Hematopoietic multipotent progenitor cell treated with erythropoietin and hydrocortisone succinate and interleukin-3 and kit ligand, for 4 days (in vitro differentiated cells): Measurements from ENCODE around the gene VARS1.
"Not testable (repeated sequence)": the region's sequence is repeated elsewhere in the genome, so short reads cannot be mapped to it uniquely, and the experiment has no call there.

Experiments used
- DNase-seq: peaks from one replicate; pipeline ENCODE4 v3.0.0-alpha.2; 2015

The VARS1 gene

GRCh38 chr6:31821301-31822035, 25.9 kb upstream of the VARS1 start:
- peak; percentile 71 for DNase-seq

- DNase-seq: not testable (repeated sequence)
Observed at GRCh38 chr6:31820399-31820798, 24.8 kb upstream of the VARS1 start.

GRCh38 chr6:31819871-31820299, 24.3 kb upstream of the VARS1 start:
- DNase-seq: no peak

GRCh38 chr6:31817929-31818511, 22.5 kb upstream of the VARS1 start:
- DNase-seq: not testable (repeated sequence)

- DNase-seq: peak; percentile 72
Observed at GRCh38 chr6:31817133-31817928, 21.8 kb upstream of the VARS1 start.

GRCh38 chr6:31815025-31815838, 19.7 kb upstream of the VARS1 start, which contains the start of the genes HSPA1A and HSPA1L:
HSPA1A (plus strand) TSS chr6:31815543; CDS start chr6:31815757, 214 bp downstream.
HSPA1L (minus strand) TSS chr6:31815283; CDS start chr6:31811972, 3,311 bp downstream.
- peak; percentile 96 for DNase-seq

GRCh38 chr6:31814677-31815024, 19.1 kb upstream of the VARS1 start:
- peak; percentile 95 for DNase-seq

- DNase-seq: no peak
Observed at GRCh38 chr6:31813465-31813849, 17.9 kb upstream of the VARS1 start.

GRCh38 chr6:31811645-31812044, 16.1 kb upstream of the VARS1 start:
- no peak for DNase-seq

- not testable (repeated sequence) for DNase-seq
Observed at GRCh38 chr6:31808599-31808998, 13.0 kb upstream of the VARS1 start.

GRCh38 chr6:31806470-31807272, 11.1 kb upstream of the VARS1 start, which contains the start of gene LSM2:
LSM2 (minus strand) TSS chr6:31806966; CDS start chr6:31806757, 209 bp downstream.
- DNase-seq: peak; percentile 99

- no peak for DNase-seq
Observed at GRCh38 chr6:31805939-31806469, 10.5 kb upstream of the VARS1 start.

- not testable (repeated sequence) for DNase-seq
Observed at GRCh38 chr6:31801031-31801927, 5.7 kb upstream of the VARS1 start.

GRCh38 chr6:31799781-31800180, 4.2 kb upstream of the VARS1 start:
- DNase-seq: no peak

GRCh38 chr6:31797588-31797987, 2.0 kb upstream of the VARS1 start:
- DNase-seq: peak; percentile 46

- no peak for DNase-seq
Observed at GRCh38 chr6:31796993-31797385, 1.4 kb upstream of the VARS1 start.

- no peak for DNase-seq
Observed at GRCh38 chr6:31794866-31795615, 511 bp downstream of the VARS1 start.

GRCh38 chr6:31794294-31794865, 1.2 kb downstream of the VARS1 start:
- DNase-seq: peak; percentile 64

- not testable (repeated sequence) for DNase-seq
Observed at GRCh38 chr6:31793927-31794245, 1.7 kb downstream of the VARS1 start.
